Cardiac fibroblast (primary cell): Measurements from ENCODE around the gene AVL9.

Source experiments
- DNase-seq, 2 donors: peaks; one replicate each; pipeline versions ENCODE4 v3.0.0 to v3.0.0-alpha.2; 2010; ENCODE audit warnings: low read depth in 2 of 2
- H3K4me3 ChIP-seq, 2 donors: replicated peaks in 1 of 2; 1 replicate in 1 of 2; 2 replicates in 1 of 2; pipeline ENCODE4 v1.5.1; 2011; ENCODE audit warnings: low read depth in 2 of 2, low read length in 2 of 2, mild to moderate bottlenecking in 2 of 2, moderate library complexity in 1 of 2
- CTCF ChIP-seq: IDR thresholded peaks from one replicate; pipeline ENCODE4 v1.5.1; 2011; ENCODE audit warnings: low read depth, mild to moderate bottlenecking, low read length, inconsistent platforms

The AVL9 gene

GRCh38 chr7:32533276-32534029 lies 38.2 kb downstream of the AVL9 start:
- TF ChIP-seq CTCF: no peak
- DNase-seq: peak; percentile 45 to 65
- no peak overlapping the region for H3K4me3 ChIP-seq

GRCh38 chr7:32535162-32535702 lies 39.9 kb downstream of the AVL9 start:
- TF ChIP-seq CTCF: no peak
- no peak for DNase-seq
- H3K4me3 ChIP-seq: no peak overlapping the region

- DNase-seq: no peak
- TF ChIP-seq CTCF: no peak
- no peak overlapping the region for H3K4me3 ChIP-seq
Measured at GRCh38 chr7:32536016-32536415, 40.7 kb downstream of the AVL9 start.

- peak; percentile 65 to 72 for DNase-seq
- TF ChIP-seq CTCF: no peak
- no peak overlapping the region for H3K4me3 ChIP-seq
Measured at GRCh38 chr7:32536585-32536984, 41.3 kb downstream of the AVL9 start.

GRCh38 chr7:32537760-32538159 lies 42.5 kb downstream of the AVL9 start:
- TF ChIP-seq CTCF: no peak
- no peak for DNase-seq
- no peak overlapping the region for H3K4me3 ChIP-seq

DNA sequence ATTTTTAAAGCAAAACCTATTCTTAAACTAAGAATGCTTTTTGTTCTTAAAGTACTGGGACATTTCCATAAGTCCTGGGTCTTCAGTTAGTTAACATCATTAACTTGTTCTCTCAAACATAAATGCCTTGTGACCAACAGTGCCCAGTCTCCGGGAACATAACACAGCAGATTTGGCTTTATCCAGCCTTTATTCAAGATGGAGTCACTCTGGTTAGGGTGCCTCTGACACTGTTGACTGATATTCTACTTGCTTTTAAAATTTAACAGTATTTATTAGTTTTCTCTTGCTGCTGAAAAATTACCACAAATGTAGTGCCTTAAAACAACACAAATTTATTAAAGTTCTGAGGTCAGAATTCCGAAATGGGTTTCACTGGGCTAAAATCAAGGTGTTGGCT lies 44.1 kb downstream of the AVL9 start:
- no peak overlapping the region for H3K4me3 ChIP-seq
- TF ChIP-seq CTCF: no peak
- no peak for DNase-seq
